Esophagus squamous epithelium (tissue), 5 donors: ENCODE data around the gene FAM184B. TPM values are rescaled to one million over a fixed set of nuclear protein-coding genes. Genes with fewer than 3 reads are reported as not detected.

Source experiments
- DNase-seq: peaks from one replicate; lab custom pipeline; 2025; lab: John Stamatoyannopoulos, UW
- H3K27ac ChIP-seq, 4 donors: fragments of 200-600 bp; sonication (generic); one replicate each; pipeline ENCODE4 v1.5.1; 2016 to 2019; ENCODE audit warnings: mild to moderate bottlenecking in 1 of 4
- H3K27me3 ChIP-seq, 4 donors: fragments of 200-600 bp; sonication (generic); 1 replicate in 3 of 4; 2 replicates in 1 of 4; pipeline versions ENCODE4 v1.5.1 to v1.6.0; 2017 to 2021; ENCODE audit warnings: antibody characterized with exemption in 1 of 4
- H3K36me3 ChIP-seq, 3 donors: fragments of 200-600 bp; sonication (generic); one replicate each; pipeline ENCODE4 v1.5.1; 2016 to 2019
- H3K4me1 ChIP-seq, 3 donors: fragments of 200-600 bp; sonication (generic); one replicate each; pipeline ENCODE4 v1.5.1; 2017 to 2019
- H3K4me3 ChIP-seq, 4 donors: fragments of 200-600 bp; sonication (generic); 1 replicate in 3 of 4; 2 replicates in 1 of 4; pipeline ENCODE4 v1.5.1; 2016 to 2019; ENCODE audit warnings: mild to moderate bottlenecking in 2 of 4, moderate library complexity in 1 of 4
- H3K9me3 ChIP-seq, 3 donors: fragments of 200-600 bp; sonication (generic); one replicate each; pipeline ENCODE4 v1.5.1; 2016 to 2019
- CTCF ChIP-seq, 6 experiments: fragments of 450-650 bp in 4 of 6; fragments of 200-600 bp in 2 of 6; sonication (generic) in 2 of 6; IDR thresholded peaks; one replicate each; pipeline ENCODE4 v1.5.1; 2016 to 2019; ENCODE audit warnings: antibody characterized with exemption in 6 of 6, mild to moderate bottlenecking in 4 of 6, moderate library complexity in 4 of 6
- POLR2A ChIP-seq, 4 donors: fragments of 450-650 bp; IDR thresholded peaks; one replicate each; pipeline ENCODE4 v1.6.1; 2017; ENCODE audit warnings: antibody characterized with exemption in 4 of 4, mild to moderate bottlenecking in 4 of 4, moderate library complexity in 3 of 4
- WGBS, 2 donors: methylation state at CpG; one replicate each; pipeline ENCODE4 v1.1.5; 2018; 5-methylcytosine and 5-hydroxymethylcytosine counted together
- intact Hi-C: fragments of 100-400 bp; cut with DNase I; formaldehyde crosslinking; loops from one replicate; pipeline ENCODE4 v1.15.0; 2022
- total RNA-seq, 4 donors: library from RNA; depleted of rRNA; stranded (reverse); fragments of >200 nt; gene quantifications; one replicate each; pipeline ENCODE4 v1.1.0, GENCODE V29; 2016
- donor health status: DM: yes; HTN: yes; CAD: no.

The FAM184B gene
- total RNA-seq, 4 donors from 2014 or later = 0.18 to 0.76 (median 0.19) TPM

GRCh38 chr4:17635056-17635455 lies 146.4 kb downstream of the FAM184B start:
- Histone ChIP-seq H3K4me3 (no peak overlapping the region), H3K4me1 (peaks cover 0 to 6% (median 0%) of the 10 kb centered on the region in 3 donors), H3K27ac (no peak overlapping the region), H3K9me3 (no peaks in the 10 kb centered on the region), H3K27me3 (no peaks in the 10 kb centered on the region), H3K36me3 (peaks cover 0 to 72% (median 3%) of the 10 kb centered on the region in 3 donors)
- intact Hi-C loops = loop anchor here (5.0 kb wide), 1 partner anchor 83 kb away; no protein-coding TSS in a partner anchor
- 94 to 95% methylated on average over 4 of the region's 4 CpGs for WGBS, 2 donors
- no peak for DNase-seq
- no peak for TF ChIP-seq CTCF (IDR thresholded peaks at IDR 0.05)
- no peak for TF ChIP-seq POLR2A (IDR thresholded peaks at IDR 0.05)

DNA sequence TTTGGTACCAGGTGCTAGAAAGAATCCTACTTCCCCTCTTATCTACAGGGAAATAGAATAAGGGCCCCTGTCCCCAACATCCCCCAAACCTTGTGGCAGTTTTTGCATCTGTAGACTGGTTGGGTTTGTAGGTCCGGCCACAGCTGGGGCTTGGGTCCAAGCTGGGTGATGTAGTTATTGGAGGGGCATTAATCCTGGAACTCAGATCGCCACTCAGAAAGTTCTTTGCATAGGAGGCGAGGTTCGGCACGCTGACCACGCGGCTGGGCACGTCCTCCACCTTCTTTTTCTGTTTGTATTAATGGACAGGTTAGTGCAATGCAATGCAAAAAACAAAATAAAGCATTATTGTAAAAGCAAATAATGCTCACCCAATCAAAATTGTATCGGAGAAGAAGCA lies 147.8 kb downstream of the FAM184B start:
- H3K4me3 ChIP-seq = no peak overlapping the region
- H3K9me3 ChIP-seq = no peaks in the 10 kb centered on the region
- H3K27me3 ChIP-seq = no peaks in the 10 kb centered on the region
- WGBS, 2 donors = 94 to 96% methylated on average over 9 of the region's 9 CpGs
- no peak for DNase-seq
- intact Hi-C loops = no loop called here
- no peak overlapping the region for H3K27ac ChIP-seq
- TF ChIP-seq CTCF (IDR thresholded peaks at IDR 0.05) = no peak
- TF ChIP-seq POLR2A (IDR thresholded peaks at IDR 0.05) = no peak
- H3K4me1 ChIP-seq = peaks cover 0 to 6% (median 0%) of the 10 kb centered on the region in 3 donors
- H3K36me3 ChIP-seq = peaks cover 0 to 80% (median 3%) of the 10 kb centered on the region in 3 donors

GRCh38 chr4:17630228-17630627 lies 151.2 kb downstream of the FAM184B start:
- no peak for TF ChIP-seq CTCF (IDR thresholded peaks at IDR 0.05)
- no peak for TF ChIP-seq POLR2A (IDR thresholded peaks at IDR 0.05)
- Histone ChIP-seq H3K4me3 (no peak overlapping the region), H3K4me1 (no peaks in the 10 kb centered on the region), H3K9me3 (no peaks in the 10 kb centered on the region), H3K36me3 (peaks cover 0 to 100% (median 29%) of the 10 kb centered on the region in 3 donors), H3K27ac (no peak overlapping the region), H3K27me3 (no peaks in the 10 kb centered on the region)
- intact Hi-C loops = no loop called here
- no peak for DNase-seq
- 90 to 96% methylated on average over 2 to 4 of the region's 4 CpGs for WGBS, 2 donors

DNA sequence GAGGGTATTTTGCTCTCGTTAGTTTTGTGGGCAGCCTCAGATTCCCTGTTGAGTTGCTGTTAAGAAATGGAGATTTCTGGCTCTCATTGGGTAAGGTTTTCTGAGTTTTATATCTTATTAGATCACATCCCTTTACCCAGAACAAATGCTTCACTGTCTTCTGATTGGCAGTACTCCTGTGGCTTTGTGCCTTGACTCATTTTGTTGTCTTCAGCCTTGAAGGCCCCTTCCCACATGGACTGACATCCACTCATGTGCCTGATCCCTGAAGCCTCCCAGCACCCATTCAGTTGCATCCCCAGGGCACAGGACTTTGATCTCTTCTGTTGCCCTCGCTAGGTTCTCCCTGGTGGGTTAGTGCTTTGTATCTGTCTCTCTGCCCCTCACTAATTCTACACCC lies 156.6 kb downstream of the FAM184B start:
- Histone ChIP-seq H3K27ac (no peak overlapping the region), H3K4me1 (peaks cover 0 to 1% (median 0%) of the 10 kb centered on the region in 3 donors), H3K27me3 (no peaks in the 10 kb centered on the region), H3K4me3 (no peak overlapping the region), H3K9me3 (no peaks in the 10 kb centered on the region), H3K36me3 (peaks cover 20 to 100% (median 63%) of the 10 kb centered on the region in 3 donors)
- intact Hi-C loops = no loop called here
- 81 to 89% methylated on average over 2 of the region's 2 CpGs for WGBS, 2 donors
- DNase-seq = no peak
- TF ChIP-seq POLR2A (IDR thresholded peaks at IDR 0.05) (no peak), CTCF (IDR thresholded peaks at IDR 0.05) (no peak)

GRCh38 chr4:17623451-17624001 lies 157.9 kb downstream of the FAM184B start:
- WGBS, 2 donors = 59 to 74% methylated on average over 7 of the region's 7 CpGs
- H3K36me3 ChIP-seq = peaks cover 20 to 100% (median 63%) of the 10 kb centered on the region in 3 donors

More at GRCh38 chr4:17623451-17624001, 157.9 kb downstream of the FAM184B start:
- Histone ChIP-seq H3K27me3 (no peaks in the 10 kb centered on the region), H3K4me3 (no peak overlapping the region), H3K9me3 (no peaks in the 10 kb centered on the region), H3K4me1 (peaks cover 0 to 14% (median 4%) of the 10 kb centered on the region in 3 donors), H3K27ac (no peak overlapping the region)
- DNase-seq = no peak
- TF ChIP-seq CTCF (IDR thresholded peaks at IDR 0.05) = no peak
- intact Hi-C loops = no loop called here
